Neural progenitor cell (in vitro differentiated cells): ENCODE results near the gene MACROD2. TPM values are rescaled to one million over a fixed set of nuclear protein-coding genes. Genes with fewer than 3 reads are reported as not detected.

Source experiments
- DNase-seq: peaks from one replicate; pipeline ENCODE4 v3.0.0-alpha.2; 2016; ENCODE audit warnings: low spot score
- H2AFZ ChIP-seq: fragments of 200-600 bp; sonication (generic); replicated peaks from 2 replicates; pipeline ENCODE4 v1.6.1; 2016; ENCODE audit warnings: antibody characterized with exemption
- H3F3A ChIP-seq: fragments of 200-600 bp; sonication (generic); 2 replicates; pipeline ENCODE4 v1.6.1; 2016; ENCODE audit warnings: antibody characterized with exemption, low read depth
- H3K27ac ChIP-seq: fragments of 200-600 bp; sonication (generic); 2 replicates; pipeline ENCODE4 v1.5.1; 2016; ENCODE audit warnings: mild to moderate bottlenecking
- H3K27me3 ChIP-seq: fragments of 200-600 bp; sonication (generic); 2 replicates; pipeline ENCODE4 v1.6.1; 2016; ENCODE audit warnings: mild to moderate bottlenecking, moderate library complexity
- H3K36me3 ChIP-seq: fragments of 200-600 bp; sonication (generic); 2 replicates; pipeline ENCODE4 v1.5.1; 2016
- H3K4me1 ChIP-seq: fragments of 200-600 bp; sonication (generic); 2 replicates; pipeline ENCODE4 v1.6.1; 2016; ENCODE audit warnings: mixed run types
- H3K4me2 ChIP-seq: fragments of 200-600 bp; sonication (generic); 2 replicates; pipeline ENCODE4 v1.6.1; 2016
- H3K4me3 ChIP-seq: fragments of 200-600 bp; sonication (generic); 2 replicates; pipeline ENCODE4 v1.5.1; 2016
- H3K79me2 ChIP-seq: fragments of 200-600 bp; sonication (generic); 2 replicates; pipeline ENCODE4 v1.6.1; 2016; ENCODE audit warnings: low read depth
- H3K9ac ChIP-seq: fragments of 200-600 bp; sonication (generic); 2 replicates; pipeline ENCODE4 v1.6.1; 2016
- H3K9me3 ChIP-seq: fragments of 200-600 bp; sonication (generic); 2 replicates; pipeline ENCODE4 v1.5.1; 2016; ENCODE audit warnings: low read depth
- H4K20me1 ChIP-seq: fragments of 200-600 bp; sonication (generic); 2 replicates; pipeline ENCODE4 v1.6.1; 2016; ENCODE audit warnings: low read depth
- H3K27ac Mint-ChIP-seq: 3 replicates; pipeline ENCODE4 v1.8.0; 2021; ENCODE audit warnings: mixed read lengths
- H3K27me3 Mint-ChIP-seq: 2 replicates; pipeline ENCODE4 v1.8.0; 2022; ENCODE audit warnings: low read depth, mild to moderate bottlenecking, inconsistent platforms, moderate library complexity, mixed read lengths; ENCODE audit not compliant: insufficient read depth
- H3K36me3 Mint-ChIP-seq: 3 replicates; pipeline ENCODE4 v1.8.0; 2021; ENCODE audit warnings: mixed read lengths
- H3K4me1 Mint-ChIP-seq: 3 replicates; pipeline ENCODE4 v1.8.0; 2021; ENCODE audit warnings: mixed read lengths
- H3K4me3 Mint-ChIP-seq: 3 replicates; pipeline ENCODE4 v1.8.0; 2021; ENCODE audit warnings: mild to moderate bottlenecking, moderate library complexity, mixed read lengths
- H3K9me3 Mint-ChIP-seq: 3 replicates; pipeline ENCODE4 v1.8.0; 2020; ENCODE audit warnings: mixed read lengths
- CTCF ChIP-seq: fragments of 200-600 bp; sonication (generic); IDR thresholded peaks from 2 replicates; pipeline ENCODE4 v1.5.1; 2017; ENCODE audit warnings: antibody characterized with exemption, mild to moderate bottlenecking
- EZH2 ChIP-seq: fragments of 200-600 bp; sonication (generic); IDR thresholded peaks from 2 replicates; pipeline ENCODE4 v1.6.1; 2017; ENCODE audit warnings: antibody characterized with exemption, mild to moderate bottlenecking, moderate library complexity
- EZH2phosphoT487 ChIP-seq: fragments of 200-600 bp; sonication (generic); IDR thresholded peaks from 2 replicates; pipeline ENCODE4 v1.6.1; 2017; ENCODE audit warnings: antibody characterized with exemption
- total RNA-seq: library from RNA; depleted of rRNA; stranded (reverse); fragments of >200 nt; gene quantifications from 2 replicates; pipeline ENCODE4 v1.2.3, GENCODE V29; 2015; ENCODE audit warnings: low replicate concordance

The MACROD2 gene
- total RNA-seq, 1 donor from 2014 or later: 11.9 TPM

GRCh38 chr20:14178952-14179351 is 183.6 kb downstream of the MACROD2 start:
- Histone ChIP-seq H3K27ac (no peak overlapping the region), H3F3A (no peaks in the 10 kb centered on the region)
- TF ChIP-seq EZH2phosphoT487: no peak
- no peak for TF ChIP-seq EZH2
- no peak for TF ChIP-seq CTCF

GRCh38 chr20:14189794-14190402 is 194.6 kb downstream of the MACROD2 start:
- H3K79me2 ChIP-seq: no peaks in the 10 kb centered on the region
- no peaks in the 10 kb centered on the region for H3K27me3 ChIP-seq
- Mint-ChIP-seq H3K27ac (no peak overlapping the region), H3K9me3 (no peaks in the 10 kb centered on the region), H3K27me3 (peaks cover 3% of the 10 kb centered on the region), H3K36me3 (no peaks in the 10 kb centered on the region), H3K4me3 (no peak overlapping the region), H3K4me1 (peaks cover 2% of the 10 kb centered on the region)
- no peak overlapping the region for H3K4me2 ChIP-seq
- no peaks in the 10 kb centered on the region for H4K20me1 ChIP-seq
- H3K9ac ChIP-seq: no peak overlapping the region
- DNase-seq: peak; percentile 25
- no peak overlapping the region for H3K4me3 ChIP-seq
- TF ChIP-seq EZH2 (no peak), CTCF (peak; percentile 57)
- H2AFZ ChIP-seq: no peak overlapping the region
- H3K9me3 ChIP-seq: no peaks in the 10 kb centered on the region
- H3K27ac ChIP-seq: no peak overlapping the region
- no peaks in the 10 kb centered on the region for H3K4me1 ChIP-seq
- no peaks in the 10 kb centered on the region for H3F3A ChIP-seq
- no peaks in the 10 kb centered on the region for H3K36me3 ChIP-seq

More at GRCh38 chr20:14178952-14179351, 183.6 kb downstream of the MACROD2 start:
- H3K9ac ChIP-seq: no peak overlapping the region
- H3K4me3 ChIP-seq: no peak overlapping the region
- H3K79me2 ChIP-seq: no peaks in the 10 kb centered on the region
- peaks cover 3% of the 10 kb centered on the region for H3K36me3 Mint-ChIP-seq
- H2AFZ ChIP-seq: no peak overlapping the region
- no peak overlapping the region for H3K4me3 Mint-ChIP-seq
- peaks cover 4% of the 10 kb centered on the region for H3K27me3 Mint-ChIP-seq
- peaks cover 19% of the 10 kb centered on the region for H3K9me3 Mint-ChIP-seq
- no peak overlapping the region for H3K4me2 ChIP-seq
- H3K36me3 ChIP-seq: no peaks in the 10 kb centered on the region
- no peak overlapping the region for H3K27ac Mint-ChIP-seq
- no peaks in the 10 kb centered on the region for H3K27me3 ChIP-seq
- no peaks in the 10 kb centered on the region for H4K20me1 ChIP-seq
- no peak for DNase-seq
- H3K4me1 Mint-ChIP-seq: no peaks in the 10 kb centered on the region
- H3K4me1 ChIP-seq: no peaks in the 10 kb centered on the region
- no peaks in the 10 kb centered on the region for H3K9me3 ChIP-seq

GRCh38 chr20:14191559-14191958 is 196.2 kb downstream of the MACROD2 start:
- H3K4me3 Mint-ChIP-seq: no peak overlapping the region
- peaks cover 4% of the 10 kb centered on the region for H3K27me3 Mint-ChIP-seq
- no peak overlapping the region for H3K4me3 ChIP-seq
- no peak for DNase-seq
- H3K4me1 ChIP-seq: no peaks in the 10 kb centered on the region
- no peaks in the 10 kb centered on the region for H3K36me3 Mint-ChIP-seq
- no peaks in the 10 kb centered on the region for H3F3A ChIP-seq
- H3K4me2 ChIP-seq: no peak overlapping the region
- H3K27ac Mint-ChIP-seq: no peak overlapping the region
- no peaks in the 10 kb centered on the region for H3K9me3 Mint-ChIP-seq
- no peak overlapping the region for H2AFZ ChIP-seq
- no peak overlapping the region for H3K27ac ChIP-seq
- H3K27me3 ChIP-seq: no peaks in the 10 kb centered on the region
- H3K9me3 ChIP-seq: no peaks in the 10 kb centered on the region
- no peaks in the 10 kb centered on the region for H4K20me1 ChIP-seq
- no peaks in the 10 kb centered on the region for H3K36me3 ChIP-seq
- no peaks in the 10 kb centered on the region for H3K79me2 ChIP-seq
- no peak overlapping the region for H3K9ac ChIP-seq
- TF ChIP-seq CTCF: no peak
- TF ChIP-seq EZH2phosphoT487: no peak
- TF ChIP-seq EZH2: no peak
- peaks cover 2% of the 10 kb centered on the region for H3K4me1 Mint-ChIP-seq
